OCI-LY3 (cell line): ENCODE data around the gene RGS16.

Experiments used
- H2AFZ ChIP-seq: fragments of 200-600, 300-600 bp; shearing (Covaris generic); 2 replicates; pipeline ENCODE4 v1.6.0; 2014; ENCODE audit warnings: antibody characterized with exemption, low read depth, low read length
- H3K27ac ChIP-seq: fragments of 200-600, 300-600 bp; sonication (generic); 2 replicates; pipeline ENCODE4 v1.5.1; 2014; ENCODE audit warnings: mild to moderate bottlenecking, low read length, moderate library complexity, mixed read lengths
- H3K27me3 ChIP-seq: fragments of 200-600, 300-600 bp; sonication (generic); 2 replicates; pipeline ENCODE4 v1.6.1; 2014; ENCODE audit warnings: low read depth, low read length, mixed read lengths
- H3K36me3 ChIP-seq: fragments of 200-600, 300-600 bp; sonication (generic); replicated peaks from 2 replicates; pipeline ENCODE3; 2014; ENCODE audit warnings: low read depth, low read length, mixed read lengths
- H3K4me1 ChIP-seq: fragments of 300-600, 200-600 bp; sonication (generic); 2 replicates; pipeline ENCODE4 v1.6.1; 2014; ENCODE audit warnings: low read length, mixed read lengths
- H3K4me2 ChIP-seq: fragments of 200-600, 300-600 bp; sonication (generic); 2 replicates; pipeline ENCODE4 v1.6.1; 2014; ENCODE audit warnings: low read length, mixed read lengths
- H3K4me3 ChIP-seq: fragments of 300-600, 200-600 bp; sonication (generic); 2 replicates; pipeline ENCODE4 v1.5.1; 2014; ENCODE audit warnings: antibody characterized with exemption, mild to moderate bottlenecking, low read length, moderate library complexity
- H3K79me2 ChIP-seq: fragments of 300-600, 200-600 bp; shearing (Covaris generic); 2 replicates; pipeline ENCODE4 v1.6.1; 2014; ENCODE audit warnings: mild to moderate bottlenecking, low read length, mixed read lengths
- H3K9ac ChIP-seq: fragments of 300-600, 200-600 bp; shearing (Covaris generic); 2 replicates; pipeline ENCODE4 v1.6.0; 2014; ENCODE audit warnings: mild to moderate bottlenecking, low read length, moderate library complexity
- H3K9me3 ChIP-seq: fragments of 200-600, 300-600 bp; shearing (Covaris generic); 2 replicates; pipeline ENCODE4 v1.6.1; 2014; ENCODE audit warnings: low read length, mixed read lengths; ENCODE audit not compliant: insufficient read depth
- H4K20me1 ChIP-seq: fragments of 200-600, 300-600 bp; sonication (generic); 2 replicates; pipeline ENCODE4 v1.6.1; 2016; ENCODE audit warnings: low read length, mixed read lengths; ENCODE audit not compliant: insufficient read depth
- CTCF ChIP-seq: fragments of 200-600, 300-600 bp; sonication (generic); IDR thresholded peaks from 2 replicates; pipeline ENCODE4 v1.5.1; 2014; ENCODE audit warnings: antibody characterized with exemption, low read length, low read depth
- EZH2phosphoT487 ChIP-seq: fragments of 200-600 bp; shearing (Covaris generic); IDR thresholded peaks from 2 replicates; pipeline ENCODE4 v1.6.1; 2018; ENCODE audit warnings: antibody characterized with exemption, mixed run types, low read depth

Gene RGS16

DNA sequence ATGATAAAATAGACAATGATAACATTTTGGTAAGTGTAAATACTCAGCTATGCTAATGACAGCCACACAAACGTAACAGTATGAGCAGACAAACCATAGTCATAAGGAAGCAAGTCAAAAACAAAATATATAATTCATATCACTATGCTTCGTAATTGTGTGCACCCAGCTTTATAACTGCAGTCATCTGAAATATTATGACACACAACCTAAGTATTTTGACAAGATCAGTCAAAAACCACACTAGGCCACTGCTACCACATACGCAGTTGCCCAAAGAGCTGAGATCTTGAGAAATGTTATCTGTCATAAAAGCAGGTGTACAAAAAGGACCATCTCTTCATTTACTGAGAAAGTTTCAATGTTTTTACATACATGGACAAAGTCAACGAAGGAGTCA is 41.1 kb downstream of the RGS16 start:
- Histone ChIP-seq H3K4me3 (no peak overlapping the region), H3K27ac (no peak overlapping the region), H3K9ac (no peak overlapping the region), H3K4me1 (peaks cover 28% of the 10 kb centered on the region), H3K36me3 (peaks cover 14% of the 10 kb centered on the region), H3K9me3 (peaks cover 12% of the 10 kb centered on the region; the same call in 1 of the 2 replicates), H3K79me2 (no peaks in the 10 kb centered on the region), H3K4me2 (no peak overlapping the region), H3K27me3 (no peaks in the 10 kb centered on the region), H4K20me1 (no peaks in the 10 kb centered on the region), H2AFZ (no peak overlapping the region)
- TF ChIP-seq CTCF (no peak), EZH2phosphoT487 (no peak)

DNA sequence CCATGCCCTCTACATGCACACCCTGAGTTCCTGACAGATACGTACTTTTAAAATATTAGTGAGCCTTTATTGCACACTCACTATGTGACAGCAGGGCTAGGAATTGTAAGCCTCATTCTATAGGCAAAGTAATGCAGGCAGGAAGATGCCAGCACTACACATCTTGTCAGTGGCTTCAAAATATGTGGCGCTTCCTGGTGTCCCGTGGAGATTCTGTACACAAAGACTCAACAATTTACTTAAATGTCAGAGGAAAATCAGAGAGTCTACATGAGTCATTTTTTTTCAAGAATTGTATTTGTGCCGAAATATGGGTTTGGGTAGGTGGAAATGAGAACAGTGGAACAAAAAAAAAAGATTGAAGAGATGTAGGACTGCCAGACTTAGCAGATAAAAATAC is 42.7 kb downstream of the RGS16 start:
- Histone ChIP-seq H3K4me1 (peaks cover 18% of the 10 kb centered on the region), H3K9me3 (peaks cover 3% of the 10 kb centered on the region; the same call in 1 of the 2 replicates), H3K9ac (no peak overlapping the region), H3K4me3 (no peak overlapping the region), H3K4me2 (no peak overlapping the region), H3K27ac (no peak overlapping the region), H2AFZ (no peak overlapping the region), H3K36me3 (peaks cover 6% of the 10 kb centered on the region), H4K20me1 (no peaks in the 10 kb centered on the region), H3K79me2 (no peaks in the 10 kb centered on the region), H3K27me3 (no peaks in the 10 kb centered on the region)
- TF ChIP-seq EZH2phosphoT487 (no peak), CTCF (no peak)

DNA sequence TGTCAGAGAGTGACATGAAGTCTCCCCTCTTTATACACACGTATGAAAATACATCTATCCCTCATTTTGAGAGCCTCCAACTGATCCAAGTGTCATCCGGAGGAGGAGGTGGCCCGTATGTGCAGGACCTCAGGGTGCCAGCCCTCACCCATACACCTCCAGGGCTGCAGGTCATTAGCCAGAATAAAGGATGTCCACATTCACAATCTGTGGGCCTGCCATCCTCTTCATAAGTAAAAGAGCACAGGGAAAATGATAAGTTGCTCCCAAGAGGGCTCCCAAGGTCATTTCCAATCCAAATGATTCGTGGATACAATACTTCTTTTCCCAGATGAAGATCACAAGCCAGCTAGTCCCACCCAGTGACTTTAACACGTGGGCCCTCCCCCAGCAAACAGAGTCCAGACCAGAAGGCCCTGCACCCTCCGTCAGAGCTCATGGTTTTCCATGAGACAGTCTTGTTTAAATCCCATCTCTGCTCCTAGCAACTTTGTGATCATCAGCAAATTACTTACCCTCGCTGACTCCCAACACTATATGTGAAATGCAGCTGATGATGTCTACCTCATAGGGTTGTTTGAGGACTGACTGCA is 43.7 kb downstream of the RGS16 start:
- Histone ChIP-seq H3K27me3 (no peaks in the 10 kb centered on the region), H3K4me1 (peaks cover 10% of the 10 kb centered on the region), H4K20me1 (no peaks in the 10 kb centered on the region), H3K4me3 (no peak overlapping the region), H3K9ac (no peak overlapping the region), H3K27ac (no peak overlapping the region), H2AFZ (no peak overlapping the region), H3K4me2 (no peak overlapping the region), H3K36me3 (no peaks in the 10 kb centered on the region), H3K9me3 (no peaks in the 10 kb centered on the region), H3K79me2 (no peaks in the 10 kb centered on the region)
- no peak for TF ChIP-seq EZH2phosphoT487
- TF ChIP-seq CTCF: no peak

- no peak overlapping the region for H3K4me2 ChIP-seq
- H3K9ac ChIP-seq: no peak overlapping the region
- H3K4me3 ChIP-seq: no peak overlapping the region
- H3K27me3 ChIP-seq: no peaks in the 10 kb centered on the region
- no peaks in the 10 kb centered on the region for H3K36me3 ChIP-seq
- no peaks in the 10 kb centered on the region for H3K9me3 ChIP-seq
- peaks cover 26% of the 10 kb centered on the region for H3K4me1 ChIP-seq
- H3K27ac ChIP-seq: no peak overlapping the region
- no peaks in the 10 kb centered on the region for H4K20me1 ChIP-seq
- H2AFZ ChIP-seq: no peak overlapping the region
- TF ChIP-seq CTCF (no peak), EZH2phosphoT487 (no peak)
- H3K79me2 ChIP-seq: no peaks in the 10 kb centered on the region
Observed at GRCh38 chr1:182556279-182556678, 47.9 kb downstream of the RGS16 start.
